CD4-positive, alpha-beta T cell treated with Interleukin-10 for 1 hour (primary cell): ENCODE data around the gene RRBP1.

ENCODE experiments used
- DNase-seq: peaks from one replicate; pipeline ENCODE4 v3.0.0-alpha.2; 2020

RRBP1 gene

DNA sequence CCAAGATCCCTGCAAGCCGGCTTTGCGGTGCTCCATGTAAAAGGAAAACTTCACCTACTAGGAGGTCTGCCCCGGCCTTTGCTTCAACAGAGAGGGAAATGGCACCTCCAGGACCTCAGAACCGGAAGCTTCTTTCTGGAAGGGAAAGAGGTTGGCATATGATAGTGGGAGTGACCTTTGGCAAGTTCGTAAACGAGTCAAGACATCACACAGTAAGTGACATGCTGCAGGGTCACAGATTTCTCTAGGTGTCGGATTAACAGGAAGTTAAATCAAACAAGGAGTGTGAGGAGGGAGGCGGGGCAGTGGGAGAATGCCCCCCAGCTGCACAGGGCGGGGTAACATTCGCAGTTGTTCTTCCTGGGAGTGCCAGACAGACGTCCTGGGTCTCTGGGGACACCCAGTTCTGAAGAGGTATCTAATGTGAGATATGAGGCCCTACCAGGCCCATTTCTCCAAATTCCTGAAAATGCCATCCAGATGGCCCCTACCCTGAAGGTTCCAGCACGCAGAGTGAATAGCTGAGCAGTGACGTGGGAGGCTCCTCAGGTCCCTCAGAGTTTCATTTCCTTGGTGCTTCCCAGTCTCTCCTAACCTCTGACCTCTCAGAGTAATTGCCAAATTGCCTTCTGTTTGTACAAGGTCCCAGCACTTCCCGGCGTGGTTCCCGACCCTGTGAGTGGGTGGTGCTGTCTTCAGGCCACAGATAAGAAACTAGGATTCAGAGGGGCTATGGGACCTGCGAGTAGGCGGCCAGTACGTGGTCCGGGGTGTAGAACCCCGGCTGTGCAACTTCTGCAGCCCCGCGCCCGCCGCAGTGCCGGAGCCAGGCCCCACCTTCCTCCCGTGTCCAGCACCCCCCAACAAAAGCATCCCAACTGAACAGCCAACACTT is 1.9 kb downstream of the RRBP1 start:
- DNase-seq, result peak; percentile 28

DNA sequence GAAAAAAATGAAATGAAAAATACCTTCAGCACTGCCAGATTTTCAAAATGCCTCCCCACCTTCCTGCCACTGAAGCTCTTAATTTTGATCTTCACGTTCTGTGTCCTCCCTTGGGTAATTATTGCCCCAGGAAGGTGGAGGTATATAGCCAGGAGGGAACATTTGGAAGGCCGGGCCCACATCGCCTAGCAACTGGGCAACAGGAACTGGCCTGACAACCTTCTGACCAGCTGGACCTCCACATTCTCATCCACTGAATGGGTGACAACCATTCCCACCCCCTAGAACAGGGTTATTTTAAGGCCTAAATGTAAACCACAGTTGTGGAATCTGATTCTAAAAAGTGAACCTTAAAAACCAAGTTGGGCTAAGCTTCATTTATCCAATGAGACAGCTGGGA is 3.2 kb downstream of the RRBP1 start:
- DNase-seq, result no peak

- DNase-seq, result no peak
Measured at GRCh38 chr20:17678295-17678694, 3.7 kb downstream of the RRBP1 start.

DNA sequence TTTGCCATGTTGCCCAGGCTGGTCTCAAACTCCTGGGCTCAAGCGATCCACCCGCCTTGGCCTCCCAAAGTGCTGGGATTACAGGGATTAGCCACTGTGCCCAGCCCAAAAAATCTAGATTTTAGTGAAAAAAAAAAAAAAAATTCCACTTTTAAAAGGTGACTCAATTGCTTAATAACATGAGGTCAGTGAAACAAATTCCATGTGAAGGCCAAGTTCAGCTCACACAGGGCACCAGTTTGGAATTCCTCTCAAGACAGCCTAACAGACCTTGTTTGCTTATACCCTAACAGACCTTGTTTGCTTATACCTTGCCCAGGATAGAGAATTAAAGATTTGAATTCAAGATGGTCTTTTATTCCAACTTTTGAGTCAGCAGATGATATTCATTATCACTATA is 5.1 kb downstream of the RRBP1 start:
- no peak for DNase-seq

DNA sequence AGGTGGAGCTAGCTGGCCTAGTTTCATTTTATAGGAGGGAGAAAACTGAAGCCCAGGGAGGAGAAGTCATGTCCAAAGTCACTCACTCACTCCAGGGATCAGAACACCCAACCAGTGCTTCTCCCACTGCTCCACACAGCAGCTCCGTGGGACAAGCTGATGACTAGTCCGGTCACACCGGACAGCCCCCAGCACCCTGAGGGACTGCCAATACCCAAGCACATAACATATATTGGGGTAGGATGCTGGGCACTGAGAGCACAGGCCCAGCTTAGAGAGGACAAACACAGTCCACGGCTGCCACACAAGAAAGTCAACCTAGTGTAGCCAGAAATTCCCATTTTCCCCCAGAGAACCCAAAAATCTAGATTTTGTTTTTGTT is 5.7 kb downstream of the RRBP1 start:
- DNase-seq, result no peak

DNA sequence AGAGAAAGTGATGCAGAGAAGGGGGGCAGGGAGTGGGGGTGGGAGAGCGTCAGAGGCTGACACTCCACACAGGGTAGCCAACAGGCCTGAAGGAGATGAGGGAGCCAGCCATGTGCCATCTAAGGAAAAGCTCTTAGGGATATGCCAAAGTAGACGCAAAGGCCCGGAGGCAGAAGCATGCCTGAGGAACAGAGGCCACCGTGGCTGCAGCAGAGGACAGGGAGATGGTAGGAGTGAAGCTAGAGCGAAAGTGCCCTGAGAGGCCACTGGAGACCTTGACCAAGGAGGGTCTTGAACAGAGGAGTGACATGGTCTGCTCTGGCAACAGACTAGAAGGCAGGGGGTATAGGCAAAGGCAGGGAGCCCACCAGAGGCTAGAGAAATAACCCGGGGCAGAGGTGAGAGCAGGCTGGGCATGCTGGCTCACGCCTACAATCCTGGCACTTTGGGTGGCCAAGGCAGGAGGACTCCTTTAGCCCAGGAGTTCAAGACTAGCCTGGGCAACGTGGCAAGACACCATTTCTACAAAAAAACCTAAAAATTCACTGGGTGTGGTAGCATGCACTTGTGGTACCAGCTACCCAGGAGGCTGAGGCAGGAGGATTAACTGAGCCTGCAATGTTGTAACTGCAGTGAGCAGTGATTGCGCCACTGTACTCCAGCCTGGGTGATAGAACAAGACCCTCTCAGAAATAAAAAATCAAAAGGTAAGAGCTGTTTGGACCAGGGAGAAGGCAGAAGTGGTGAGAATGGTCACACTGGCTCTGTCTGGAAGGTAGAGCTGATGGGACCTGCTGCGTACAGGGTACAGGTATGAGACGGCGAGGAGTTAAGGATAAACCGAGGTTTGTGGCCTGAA is 6.3 kb downstream of the RRBP1 start:
- DNase-seq, result no peak

DNA sequence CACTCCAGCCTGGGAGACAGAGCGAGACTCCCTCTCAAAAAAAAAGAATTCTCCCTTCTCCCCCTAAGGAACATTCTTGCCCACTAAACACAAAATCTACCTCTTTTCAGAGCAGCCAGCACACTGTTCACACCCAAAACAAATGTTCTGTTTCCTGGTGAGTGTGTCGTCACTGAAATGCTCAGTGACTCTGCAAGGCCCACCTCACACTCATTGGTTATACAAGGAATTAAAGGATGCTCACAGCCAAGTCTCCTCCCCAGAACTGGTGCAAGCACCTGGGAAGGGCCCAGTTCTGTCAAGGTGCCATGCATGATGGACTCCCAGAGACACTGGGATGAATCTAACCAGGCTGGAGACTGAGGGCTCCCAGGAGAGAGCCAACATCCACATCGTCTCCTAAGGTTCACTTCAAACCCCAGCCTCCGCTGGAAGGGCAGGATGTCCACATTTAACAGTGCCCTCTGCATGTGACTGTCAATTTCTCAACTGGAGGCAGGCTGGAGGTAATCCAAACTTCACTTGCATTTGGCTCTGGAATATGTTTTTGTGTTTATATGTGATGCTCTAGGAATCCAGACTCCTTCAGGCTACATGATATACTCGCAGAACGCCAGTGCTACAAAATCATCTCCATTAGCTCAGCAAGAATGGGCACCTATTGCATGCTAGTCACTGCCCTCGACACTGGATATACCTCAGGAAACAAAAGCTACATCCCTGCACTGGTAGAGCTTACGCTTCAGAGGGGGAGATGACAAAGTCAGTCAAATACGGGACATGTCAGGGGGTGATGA is 7.1 kb downstream of the RRBP1 start:
- no peak for DNase-seq

DNA sequence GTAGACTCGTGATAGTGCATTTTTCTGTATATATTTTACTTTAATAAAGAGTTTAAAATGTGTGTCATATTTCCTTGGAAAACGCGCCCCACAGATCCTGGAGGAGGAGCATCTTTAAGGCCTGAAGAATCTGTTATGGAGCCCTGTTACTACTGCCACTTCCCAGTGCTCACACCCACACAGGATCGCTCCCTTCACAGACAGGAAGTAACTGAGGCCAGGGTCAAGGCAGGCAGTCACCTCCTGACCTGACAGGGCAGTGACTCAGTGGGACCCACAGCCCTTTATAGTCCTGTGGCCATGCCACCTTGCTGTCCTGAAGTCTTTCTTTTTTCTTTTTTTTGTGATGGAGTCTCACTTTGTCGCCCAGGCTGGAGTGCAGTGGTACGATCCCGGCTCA is 9.0 kb downstream of the RRBP1 start:
- no peak for DNase-seq

GRCh38 chr20:17671565-17671964 is 10.5 kb downstream of the RRBP1 start:
- no peak for DNase-seq

GRCh38 chr20:17671011-17671410 is 11.0 kb downstream of the RRBP1 start:
- DNase-seq, result no peak

DNA sequence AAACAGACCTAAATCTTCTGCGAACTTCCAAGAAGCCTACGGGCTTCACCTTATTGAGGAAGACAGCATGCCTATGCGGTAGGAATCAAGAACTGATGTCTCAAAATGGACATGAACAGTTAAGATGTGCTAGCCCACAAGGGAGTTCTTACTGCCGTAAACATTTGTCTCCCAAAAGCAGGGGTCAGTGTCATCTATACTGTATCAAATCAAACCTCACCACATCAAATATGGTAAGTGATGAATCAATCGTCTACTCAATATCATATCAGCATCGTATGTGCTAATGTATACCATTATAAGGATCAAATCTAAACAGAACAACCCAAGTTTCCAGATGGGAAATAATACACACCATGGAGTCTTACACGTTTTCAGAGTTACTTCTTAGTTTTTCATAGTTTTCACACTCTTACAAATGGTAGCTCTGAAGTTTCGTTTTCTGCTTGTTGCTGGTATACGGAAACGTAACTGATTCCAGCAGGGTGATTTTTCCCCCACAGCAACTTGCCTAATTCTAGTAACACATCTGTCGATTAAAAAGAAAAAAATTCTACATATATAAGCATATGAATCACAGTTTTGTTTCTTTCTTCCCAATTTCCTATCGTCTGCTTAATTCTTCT is 12.6 kb downstream of the RRBP1 start:
- no peak for DNase-seq

GRCh38 chr20:17668432-17668831 is 13.6 kb downstream of the RRBP1 start:
- no peak for DNase-seq

- no peak for DNase-seq
Measured at GRCh38 chr20:17667445-17667844, 14.6 kb downstream of the RRBP1 start.

GRCh38 chr20:17666481-17666880 is 15.6 kb downstream of the RRBP1 start:
- no peak for DNase-seq

GRCh38 chr20:17665756-17666155 is 16.3 kb downstream of the RRBP1 start:
- DNase-seq, result peak; percentile 6

- no peak for DNase-seq
Measured at GRCh38 chr20:17664025-17664633, 17.9 kb downstream of the RRBP1 start.

DNA sequence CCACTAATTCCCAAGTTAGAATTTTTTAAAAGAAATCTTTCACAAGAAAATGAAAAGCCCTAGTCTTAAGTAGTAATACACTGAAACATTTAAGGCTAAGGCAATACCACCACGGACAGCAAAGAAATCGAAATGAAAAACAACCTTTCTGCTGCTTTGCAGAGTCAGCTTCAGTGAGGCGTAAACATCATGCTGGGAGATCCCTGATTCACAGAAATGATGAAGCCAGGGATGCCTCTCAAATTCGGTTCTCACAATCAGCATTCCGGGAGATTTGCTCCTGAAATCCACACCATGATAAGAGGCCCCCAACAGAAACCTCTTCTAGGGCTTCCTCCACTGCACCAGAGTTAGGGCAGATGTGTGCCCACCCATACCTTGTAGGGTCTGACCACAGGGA is 18.6 kb downstream of the RRBP1 start:
- DNase-seq, result no peak

GRCh38 chr20:17663040-17663399 is 19.0 kb downstream of the RRBP1 start:
- DNase-seq, result no peak

- no peak for DNase-seq
Measured at GRCh38 chr20:17662333-17663039, 19.6 kb downstream of the RRBP1 start.

GRCh38 chr20:17661121-17661744 is 20.8 kb downstream of the RRBP1 start:
- no peak for DNase-seq

DNA sequence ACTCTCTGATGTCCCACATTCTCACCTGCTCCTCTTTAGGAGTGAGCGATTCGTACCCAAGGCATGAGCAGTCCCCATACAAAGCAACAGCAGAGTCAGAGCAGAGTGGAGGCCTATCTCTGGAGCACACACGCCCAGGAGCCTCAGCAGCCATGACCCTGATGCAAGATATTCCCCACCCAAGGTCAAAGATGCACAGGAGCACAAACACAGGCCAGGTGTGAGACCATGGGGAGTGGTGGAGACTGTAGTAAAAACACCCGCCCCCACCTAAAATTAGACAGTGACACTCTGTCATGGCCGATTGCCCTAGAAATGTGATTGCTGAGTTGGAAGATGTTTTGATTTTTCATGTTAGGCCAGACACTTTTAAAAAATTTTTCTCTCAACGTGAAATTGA is 21.4 kb downstream of the RRBP1 start:
- no peak for DNase-seq
